ENCODE measurements around the gene COQ5. TPM values are rescaled to one million over a fixed set of nuclear protein-coding genes. Genes with fewer than 3 reads are reported as not detected.
"Not testable (repeated sequence)": the region's sequence is repeated elsewhere in the genome, so short reads cannot be mapped to it uniquely, and the experiment has no call there.

COQ5 gene
- total RNA-seq, 1 experiment from 2014 or later = 33.8 TPM

DNA sequence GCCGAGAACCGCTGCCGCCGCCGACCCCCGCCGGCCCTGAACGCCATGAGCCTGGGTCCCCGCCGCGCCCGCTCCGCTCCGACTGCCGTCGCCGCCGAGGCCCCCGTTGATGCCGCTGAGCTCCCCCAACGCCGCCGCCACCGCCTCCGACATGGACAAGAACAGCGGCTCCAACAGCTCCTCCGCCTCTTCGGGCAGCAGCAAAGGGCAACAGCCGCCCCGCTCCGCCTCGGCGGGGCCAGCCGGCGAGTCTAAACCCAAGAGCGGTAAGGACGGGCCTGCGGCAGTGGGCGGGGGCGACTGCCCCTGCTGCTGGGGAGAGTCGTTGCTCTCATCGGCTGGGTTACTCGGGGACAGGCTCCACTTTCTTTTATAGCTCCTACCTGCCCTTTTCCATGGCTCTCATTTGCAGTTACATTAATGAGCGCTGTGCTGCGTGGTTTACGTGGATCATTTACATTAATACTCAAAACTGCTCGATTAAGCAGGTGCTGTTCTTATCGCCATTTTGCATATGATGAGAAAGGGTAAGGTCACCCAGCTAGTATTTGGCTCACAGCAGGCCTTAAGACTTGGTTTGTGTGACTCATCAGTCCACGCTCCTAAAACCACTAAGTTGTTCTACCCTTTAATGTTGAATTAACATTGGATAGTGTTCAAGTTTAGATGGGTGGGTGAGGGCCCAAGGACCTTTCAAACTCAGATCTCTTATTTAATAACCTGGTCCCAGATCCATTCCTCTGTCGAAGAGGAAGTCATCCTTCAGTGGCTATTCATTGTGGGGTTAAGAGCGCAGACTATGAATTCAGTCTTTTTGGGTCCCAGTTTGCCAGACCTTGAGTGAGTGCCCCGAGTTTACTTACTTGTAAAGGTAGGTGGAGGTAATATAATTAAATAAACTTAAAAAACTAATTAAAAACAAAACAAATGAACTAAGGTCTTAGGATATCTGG, 6.0 kb upstream of the COQ5 start:
- intact Hi-C loops (cut with micrococcal nuclease; ENCODE audit: unreplicated experiment) = loop anchor here (5.0 kb wide), 1 partner anchor 38 kb away; the partner anchor contains the start of gene DYNLL1

DNA sequence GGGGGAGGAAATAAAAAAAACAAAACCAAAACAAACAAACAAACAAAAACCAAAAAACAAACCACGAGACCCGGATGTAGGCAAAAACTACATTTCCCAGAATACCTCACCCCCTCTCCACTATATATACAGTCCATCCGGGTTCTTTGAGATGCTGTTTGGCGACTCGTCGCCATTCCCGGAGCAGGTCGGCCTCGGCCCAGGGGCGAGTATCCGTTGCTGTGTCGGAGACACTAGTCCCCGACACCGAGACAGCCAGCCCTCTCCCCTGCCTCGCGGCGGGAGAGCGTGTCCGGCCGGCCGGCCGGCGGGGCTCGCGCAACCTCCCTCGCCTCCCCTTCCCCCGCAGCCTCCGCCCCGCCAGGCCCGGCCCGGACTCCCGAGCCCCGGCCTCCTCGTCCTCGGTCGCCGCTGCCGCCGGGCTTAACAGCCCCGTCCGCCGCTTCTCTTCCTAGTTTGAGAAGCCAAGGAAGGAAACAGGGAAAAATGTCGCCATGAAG, 5.3 kb upstream of the COQ5 start, which contains the start of gene RNF10:
Gene RNF10, plus strand, starts transcription at position 154 of the 500 bp plus-strand sequence. CDS start 456 bp downstream, outside the sequence.
- CTCF ChIA-PET = no interaction called here
- Mint-ChIP-seq H3K27ac (ENCODE audit: unreplicated experiment) (peak within 1 kb of the TSS; percentile 96), H3K4me1 (ENCODE audit: low read depth, unreplicated experiment) (peaks cover 18% of the 10 kb centered on the region), H3K9me3 (ENCODE audit: low read depth, unreplicated experiment) (no peaks in the 10 kb centered on the region), H3K27me3 (ENCODE audit: unreplicated experiment) (no peaks in the 10 kb centered on the region), H3K36me3 (ENCODE audit: insufficient read depth, unreplicated experiment) (peaks cover 46% of the 10 kb centered on the region), H3K4me3 (ENCODE audit: low read depth, unreplicated experiment) (peak within 1 kb of the TSS; percentile 98)
- BruUV-seq (replicated peaks) = no TSS peak
- TF ChIP-seq, protein P1, sequence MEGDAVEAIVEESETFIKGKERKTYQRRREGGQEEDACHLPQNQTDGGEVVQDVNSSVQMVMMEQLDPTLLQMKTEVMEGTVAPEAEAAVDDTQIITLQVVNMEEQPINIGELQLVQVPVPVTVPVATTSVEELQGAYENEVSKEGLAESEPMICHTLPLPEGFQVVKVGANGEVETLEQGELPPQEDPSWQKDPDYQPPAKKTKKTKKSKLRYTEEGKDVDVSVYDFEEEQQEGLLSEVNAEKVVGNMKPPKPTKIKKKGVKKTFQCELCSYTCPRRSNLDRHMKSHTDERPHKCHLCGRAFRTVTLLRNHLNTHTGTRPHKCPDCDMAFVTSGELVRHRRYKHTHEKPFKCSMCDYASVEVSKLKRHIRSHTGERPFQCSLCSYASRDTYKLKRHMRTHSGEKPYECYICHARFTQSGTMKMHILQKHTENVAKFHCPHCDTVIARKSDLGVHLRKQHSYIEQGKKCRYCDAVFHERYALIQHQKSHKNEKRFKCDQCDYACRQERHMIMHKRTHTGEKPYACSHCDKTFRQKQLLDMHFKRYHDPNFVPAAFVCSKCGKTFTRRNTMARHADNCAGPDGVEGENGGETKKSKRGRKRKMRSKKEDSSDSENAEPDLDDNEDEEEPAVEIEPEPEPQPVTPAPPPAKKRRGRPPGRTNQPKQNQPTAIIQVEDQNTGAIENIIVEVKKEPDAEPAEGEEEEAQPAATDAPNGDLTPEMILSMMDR (IDR thresholded peaks at IDR 0.05; ENCODE audit: unreplicated experiment) = no peak
- intact Hi-C loops (cut with micrococcal nuclease; ENCODE audit: unreplicated experiment) = no loop called here
- peak; percentile 80 for DNase-seq

More for the DNA sequence above, 6.0 kb upstream of the COQ5 start:
- Mint-ChIP-seq H3K27ac (ENCODE audit: unreplicated experiment) (peak overlapping the region; percentile 96), H3K4me3 (ENCODE audit: low read depth, unreplicated experiment) (peak overlapping the region; percentile 98), H3K9me3 (ENCODE audit: low read depth, unreplicated experiment) (no peaks in the 10 kb centered on the region), H3K4me1 (ENCODE audit: low read depth, unreplicated experiment) (peaks cover 21% of the 10 kb centered on the region), H3K36me3 (ENCODE audit: insufficient read depth, unreplicated experiment) (peaks cover 39% of the 10 kb centered on the region), H3K27me3 (ENCODE audit: unreplicated experiment) (no peaks in the 10 kb centered on the region)
- TSS peak; percentile 43 for BruUV-seq (replicated peaks)
- DNase-seq = peak; percentile 67
- TF ChIP-seq, protein P1 (IDR thresholded peaks at IDR 0.05; ENCODE audit: unreplicated experiment) = no peak
- CTCF ChIA-PET = interaction anchor here (0.6 to 0.7 kb wide), 4 partner anchors 35 to 183 kb away, joined by 4 to 15 read pairs (median 4); no protein-coding TSS in a partner anchor

DNA sequence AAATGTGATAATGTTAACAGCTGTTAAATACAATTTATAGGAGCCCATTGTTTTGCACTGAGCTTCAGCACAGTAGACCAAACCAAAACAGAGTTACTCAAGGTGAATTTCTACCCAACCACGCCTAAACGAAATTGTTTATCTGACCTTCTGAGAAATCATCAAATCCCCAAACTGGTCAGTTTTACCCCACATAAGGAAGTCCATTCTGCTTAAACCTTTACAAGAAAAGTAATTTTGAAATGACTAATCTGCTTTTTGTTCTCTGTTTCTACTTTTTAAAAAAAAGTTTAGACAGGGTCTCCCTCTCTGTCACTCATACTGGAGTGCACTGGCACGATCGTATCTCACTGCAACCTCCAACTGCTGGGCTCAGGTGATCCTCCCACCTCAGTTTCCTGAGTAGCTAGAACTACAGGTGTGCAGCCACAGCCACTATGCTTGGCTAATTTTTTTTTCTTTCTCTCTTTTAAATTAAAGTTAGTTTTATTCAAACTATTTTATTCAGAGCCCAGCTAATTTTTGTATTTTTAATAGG, 3.8 kb upstream of the COQ5 start:
- Mint-ChIP-seq H3K36me3 (ENCODE audit: insufficient read depth, unreplicated experiment) (peaks cover 58% of the 10 kb centered on the region), H3K4me1 (ENCODE audit: low read depth, unreplicated experiment) (peaks cover 3% of the 10 kb centered on the region), H3K4me3 (ENCODE audit: low read depth, unreplicated experiment) (no peak overlapping the region), H3K27me3 (ENCODE audit: unreplicated experiment) (no peaks in the 10 kb centered on the region), H3K27ac (ENCODE audit: unreplicated experiment) (no peak overlapping the region), H3K9me3 (ENCODE audit: low read depth, unreplicated experiment) (no peaks in the 10 kb centered on the region)
- TF ChIP-seq, protein P1 (IDR thresholded peaks at IDR 0.05; ENCODE audit: unreplicated experiment) = no peak
- no peak for DNase-seq
- BruUV-seq (replicated peaks) = no TSS peak
- intact Hi-C loops (cut with micrococcal nuclease; ENCODE audit: unreplicated experiment) = no loop called here
- CTCF ChIA-PET = no interaction called here

DNA sequence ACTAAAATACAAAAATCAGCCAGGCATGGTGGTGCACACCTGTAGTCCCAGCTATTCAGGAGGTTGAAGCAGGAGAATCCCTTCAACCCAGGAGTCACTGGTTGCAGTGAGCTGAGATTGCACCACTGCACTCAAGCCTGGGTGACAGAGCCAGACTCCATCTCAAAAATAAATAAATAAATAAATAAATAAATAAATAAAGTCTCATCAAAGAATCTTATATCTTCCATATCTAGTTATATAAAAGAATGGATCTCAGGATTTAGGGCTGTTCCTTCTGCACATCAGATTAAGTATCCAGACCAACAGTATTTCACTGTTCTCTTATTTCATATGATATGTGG, 1.4 kb upstream of the COQ5 start:
- intact Hi-C loops (cut with micrococcal nuclease; ENCODE audit: unreplicated experiment); H3K9me3 Mint-ChIP-seq (ENCODE audit: low read depth, unreplicated experiment); H3K27me3 Mint-ChIP-seq (ENCODE audit: unreplicated experiment); BruUV-seq (replicated peaks); CTCF ChIA-PET; H3K4me1 Mint-ChIP-seq (ENCODE audit: low read depth, unreplicated experiment); DNase-seq: not testable (repeated sequence)
- Mint-ChIP-seq H3K4me3 (ENCODE audit: low read depth, unreplicated experiment) (peak overlapping the region; percentile 87), H3K36me3 (ENCODE audit: insufficient read depth, unreplicated experiment) (peaks cover 44% of the 10 kb centered on the region), H3K27ac (ENCODE audit: unreplicated experiment) (peak overlapping the region; percentile 94)
